ENCODE results near the gene PSMB5.

The PSMB5 gene

GRCh38 chr14:23035303-23036144, 824 bp upstream of the PSMB5 start:
- H3K4me1 Mint-ChIP-seq: peaks cover 36% of the 10 kb centered on the region
- no peaks in the 10 kb centered on the region for H3K27me3 Mint-ChIP-seq
- H3K4me3 Mint-ChIP-seq: peak overlapping the region; percentile 86 to 98
- no peak for ATAC-seq
- no peaks in the 10 kb centered on the region for H3K9me3 Mint-ChIP-seq
- H3K27ac Mint-ChIP-seq: peak overlapping the region; percentile 97 to 99
- DNase-seq: no peak

- peaks cover 43% of the 10 kb centered on the region for H3K4me1 Mint-ChIP-seq
- DNase-seq: no peak
- no peak for ATAC-seq
- peak overlapping the region; percentile 86 to 98 for H3K4me3 Mint-ChIP-seq
- H3K27me3 Mint-ChIP-seq: no peaks in the 10 kb centered on the region
- H3K27ac Mint-ChIP-seq: peak overlapping the region; percentile 97 to 99
- H3K9me3 Mint-ChIP-seq: no peaks in the 10 kb centered on the region
Observed at GRCh38 chr14:23033801-23034497, 751 bp downstream of the PSMB5 start.

- ATAC-seq (no peak), DNase-seq (no peak)
- peaks cover 49% of the 10 kb centered on the region for H3K4me1 Mint-ChIP-seq
- no peaks in the 10 kb centered on the region for H3K9me3 Mint-ChIP-seq
- no peaks in the 10 kb centered on the region for H3K27me3 Mint-ChIP-seq
- peak overlapping the region; percentile 59 to 97 for H3K27ac Mint-ChIP-seq
- H3K4me3 Mint-ChIP-seq: peak overlapping the region; percentile 86 to 98
Observed at GRCh38 chr14:23033251-23033727, 1.4 kb downstream of the PSMB5 start.

- no peaks in the 10 kb centered on the region for H3K9me3 Mint-ChIP-seq
- H3K27ac Mint-ChIP-seq: peak overlapping the region in 1 of 2 donors; percentile 63
- ATAC-seq (no peak), DNase-seq (no peak)
- H3K4me3 Mint-ChIP-seq: no peak overlapping the region
- H3K4me1 Mint-ChIP-seq: peaks cover 60% of the 10 kb centered on the region
- H3K27me3 Mint-ChIP-seq: no peaks in the 10 kb centered on the region
Observed at GRCh38 chr14:23030936-23031335, 3.8 kb downstream of the PSMB5 start.

- H3K4me1 Mint-ChIP-seq: peaks cover 71% of the 10 kb centered on the region
- peak; percentile 71 for ATAC-seq
- no peaks in the 10 kb centered on the region for H3K9me3 Mint-ChIP-seq
- no peaks in the 10 kb centered on the region for H3K27me3 Mint-ChIP-seq
- no peak for DNase-seq
- no peak overlapping the region for H3K27ac Mint-ChIP-seq
- peak overlapping the region; percentile 22 to 53 for H3K4me3 Mint-ChIP-seq
Observed at GRCh38 chr14:23028799-23029198, 5.9 kb downstream of the PSMB5 start.

GRCh38 chr14:23025151-23025814, 9.4 kb downstream of the PSMB5 start:
- Mint-ChIP-seq H3K4me1 (peaks cover 69% of the 10 kb centered on the region), H3K27me3 (no peaks in the 10 kb centered on the region), H3K9me3 (no peaks in the 10 kb centered on the region), H3K27ac (peak overlapping the region; percentile 51 to 53), H3K4me3 (peak overlapping the region; percentile 10 to 63)
- DNase-seq (no peak), ATAC-seq (peak; percentile 61)

- Mint-ChIP-seq H3K27ac (peak overlapping the region in 1 of 2 donors; percentile 53), H3K9me3 (no peaks in the 10 kb centered on the region), H3K4me3 (peak overlapping the region in 1 of 2 donors; percentile 63), H3K27me3 (no peaks in the 10 kb centered on the region), H3K4me1 (peaks cover 69% of the 10 kb centered on the region)
- no peak for DNase-seq
- ATAC-seq: peak; percentile 63
Observed at GRCh38 chr14:23024612-23025075, 10.1 kb downstream of the PSMB5 start.

GRCh38 chr14:23023795-23024152, 10.9 kb downstream of the PSMB5 start:
- no peak for ATAC-seq
- Mint-ChIP-seq H3K27me3 (no peaks in the 10 kb centered on the region), H3K4me3 (no peak overlapping the region), H3K27ac (peak overlapping the region in 1 of 2 donors; percentile 21), H3K4me1 (peaks cover 60% of the 10 kb centered on the region), H3K9me3 (no peaks in the 10 kb centered on the region)
- no peak for DNase-seq

GRCh38 chr14:23023022-23023794, 11.5 kb downstream of the PSMB5 start:
- Mint-ChIP-seq H3K27me3 (no peaks in the 10 kb centered on the region), H3K4me3 (no peak overlapping the region), H3K9me3 (no peaks in the 10 kb centered on the region), H3K4me1 (peaks cover 55% of the 10 kb centered on the region), H3K27ac (peak overlapping the region; percentile 21 to 77)
- no peak for ATAC-seq
- DNase-seq: no peak

GRCh38 chr14:23021889-23022442, 12.7 kb downstream of the PSMB5 start:
- Mint-ChIP-seq H3K9me3 (no peaks in the 10 kb centered on the region), H3K27me3 (no peaks in the 10 kb centered on the region), H3K4me3 (no peak overlapping the region), H3K4me1 (peaks cover 49% of the 10 kb centered on the region), H3K27ac (no peak overlapping the region)
- no peak for DNase-seq
- ATAC-seq: no peak

GRCh38 chr14:23021434-23021833, 13.3 kb downstream of the PSMB5 start:
- Mint-ChIP-seq H3K4me3 (no peak overlapping the region), H3K9me3 (no peaks in the 10 kb centered on the region), H3K27ac (peak overlapping the region in 1 of 2 donors; percentile 13), H3K27me3 (no peaks in the 10 kb centered on the region), H3K4me1 (peaks cover 49% of the 10 kb centered on the region)
- DNase-seq: no peak
- no peak for ATAC-seq

- no peaks in the 10 kb centered on the region for H3K27me3 Mint-ChIP-seq
- no peaks in the 10 kb centered on the region for H3K9me3 Mint-ChIP-seq
- H3K4me3 Mint-ChIP-seq: no peak overlapping the region
- no peak for DNase-seq
- ATAC-seq: peak; percentile 55
- H3K27ac Mint-ChIP-seq: no peak overlapping the region
- peaks cover 39% of the 10 kb centered on the region for H3K4me1 Mint-ChIP-seq
Observed at GRCh38 chr14:23020143-23021128, 14.3 kb downstream of the PSMB5 start.

GRCh38 chr14:23018107-23018506, 16.6 kb downstream of the PSMB5 start:
- DNase-seq (no peak), ATAC-seq (no peak)
- H3K9me3 Mint-ChIP-seq: no peaks in the 10 kb centered on the region
- no peaks in the 10 kb centered on the region for H3K27me3 Mint-ChIP-seq
- no peak overlapping the region for H3K27ac Mint-ChIP-seq
- no peak overlapping the region for H3K4me3 Mint-ChIP-seq
- peaks cover 16% of the 10 kb centered on the region for H3K4me1 Mint-ChIP-seq

GRCh38 chr14:23017091-23017490, 17.6 kb downstream of the PSMB5 start:
- no peak for ATAC-seq
- no peak overlapping the region for H3K4me3 Mint-ChIP-seq
- DNase-seq: no peak

More at GRCh38 chr14:23017091-23017490, 17.6 kb downstream of the PSMB5 start:
- H3K27ac Mint-ChIP-seq: no peak overlapping the region
- no peaks in the 10 kb centered on the region for H3K9me3 Mint-ChIP-seq
- peaks cover 8% of the 10 kb centered on the region for H3K4me1 Mint-ChIP-seq
- H3K27me3 Mint-ChIP-seq: no peaks in the 10 kb centered on the region

Data from stimulated activated naive CD8-positive, alpha-beta T cell treated with anti-CD3 and anti-CD28 coated beads, Interleukin-15, amount 100 ng/mL, for 72 hours (primary cell).